Measurements from ENCODE around the gene NOTCH2.

DNA sequence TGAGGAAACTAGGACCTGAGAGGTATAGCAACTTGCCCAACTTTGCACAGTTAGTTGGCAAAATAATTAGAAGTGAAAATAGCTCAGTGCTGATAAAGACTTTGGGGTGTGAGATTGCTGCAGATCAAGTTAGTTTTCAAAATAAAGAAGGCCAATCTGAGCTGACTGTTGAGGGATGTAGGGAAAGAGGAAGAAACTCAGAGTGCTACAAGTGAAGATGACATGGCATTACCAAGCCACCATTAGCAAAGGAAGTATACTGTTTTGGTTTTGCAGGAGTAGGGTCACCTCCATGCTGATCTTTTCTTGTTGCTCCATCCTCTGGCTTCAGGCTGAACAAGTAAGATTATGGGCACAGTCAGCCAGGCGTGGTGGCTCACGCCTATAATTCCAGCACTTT, 94.5 kb downstream of the NOTCH2 start:
- TF ChIP-seq, protein P1, sequence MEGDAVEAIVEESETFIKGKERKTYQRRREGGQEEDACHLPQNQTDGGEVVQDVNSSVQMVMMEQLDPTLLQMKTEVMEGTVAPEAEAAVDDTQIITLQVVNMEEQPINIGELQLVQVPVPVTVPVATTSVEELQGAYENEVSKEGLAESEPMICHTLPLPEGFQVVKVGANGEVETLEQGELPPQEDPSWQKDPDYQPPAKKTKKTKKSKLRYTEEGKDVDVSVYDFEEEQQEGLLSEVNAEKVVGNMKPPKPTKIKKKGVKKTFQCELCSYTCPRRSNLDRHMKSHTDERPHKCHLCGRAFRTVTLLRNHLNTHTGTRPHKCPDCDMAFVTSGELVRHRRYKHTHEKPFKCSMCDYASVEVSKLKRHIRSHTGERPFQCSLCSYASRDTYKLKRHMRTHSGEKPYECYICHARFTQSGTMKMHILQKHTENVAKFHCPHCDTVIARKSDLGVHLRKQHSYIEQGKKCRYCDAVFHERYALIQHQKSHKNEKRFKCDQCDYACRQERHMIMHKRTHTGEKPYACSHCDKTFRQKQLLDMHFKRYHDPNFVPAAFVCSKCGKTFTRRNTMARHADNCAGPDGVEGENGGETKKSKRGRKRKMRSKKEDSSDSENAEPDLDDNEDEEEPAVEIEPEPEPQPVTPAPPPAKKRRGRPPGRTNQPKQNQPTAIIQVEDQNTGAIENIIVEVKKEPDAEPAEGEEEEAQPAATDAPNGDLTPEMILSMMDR (IDR thresholded peaks at IDR 0.05), result no peak
- no peak for TF ChIP-seq POLR2AphosphoS5 (IDR thresholded peaks at IDR 0.05)

Measured in esophagus muscularis mucosa (tissue), 3 donors.